K562 (cell line): ENCODE measurements around the gene SLAMF7.

ENCODE experiments used
- EGR1 ChIP-seq: fragments of 450-650 bp; conservative IDR thresholded peaks from 2 replicates; pipeline ENCODE4 v1.6.1; 2017; ENCODE audit warnings: mild to moderate bottlenecking
- MAX ChIP-seq: sonication (generic); formaldehyde crosslinking; IDR thresholded peaks from 2 replicates; pipeline ENCODE4 v1.9.0; 2022; ENCODE audit warnings: mild to moderate bottlenecking, missing genetic modification reagents
- ZNF384 ChIP-seq: IDR thresholded peaks from 2 replicates; pipeline ENCODE4 v1.6.1; 2012; ENCODE audit warnings: low read depth, low read length, improper control_type of control experiment

GRCh38 chr1:160774886-160775719 lies 36.1 kb downstream of the SLAMF7 start:
- TF ChIP-seq ZNF384 (no peak), EGR1 (no peak), MAX (no peak)
